H9 (cell line): ENCODE data around the gene SH3GL2. TPM values are rescaled to one million over a fixed set of nuclear protein-coding genes. Genes with fewer than 3 reads are reported as not detected.
A peak's percentile ranks its signal among the peaks of the same experiment; 100 is the strongest.

Experiments
- DNase-seq: peaks from one replicate; pipeline ENCODE4 v3.0.0-alpha.2; 2017
- H2AFZ ChIP-seq: one replicate; pipeline ENCODE4 v1.6.1; 2013; ENCODE audit warnings: mild to moderate bottlenecking, low read length, control low read depth, moderate library complexity
- H2AK5ac ChIP-seq: 2 replicates; pipeline ENCODE4 v1.6.1; 2013; ENCODE audit warnings: low read length, control low read depth, mixed read lengths; ENCODE audit not compliant: insufficient read length
- H2BK120ac ChIP-seq: one replicate; pipeline ENCODE4 v1.6.1; 2013; ENCODE audit warnings: low read depth, mild to moderate bottlenecking, low read length, control low read depth, inconsistent platforms; ENCODE audit not compliant: poor library complexity, severe bottlenecking
- H2BK12ac ChIP-seq: 2 replicates; pipeline ENCODE4 v1.6.1; 2013; ENCODE audit warnings: low read length, control low read depth, mixed read lengths, low read depth; ENCODE audit not compliant: insufficient read length
- H2BK15ac ChIP-seq: 2 replicates; pipeline ENCODE4 v1.6.1; 2013; ENCODE audit warnings: low read depth, low read length, control low read depth
- H2BK20ac ChIP-seq: one replicate; pipeline ENCODE4 v1.6.1; 2013; ENCODE audit warnings: low read depth, mild to moderate bottlenecking, low read length, control low read depth, inconsistent platforms; ENCODE audit not compliant: poor library complexity, severe bottlenecking
- H2BK5ac ChIP-seq: 2 replicates; pipeline ENCODE4 v1.6.1; 2013; ENCODE audit warnings: low read length, control low read depth, mixed read lengths; ENCODE audit not compliant: insufficient read length
- H3K14ac ChIP-seq: 2 replicates; pipeline ENCODE4 v1.6.1; 2013; ENCODE audit warnings: low read length, control low read depth; ENCODE audit not compliant: insufficient read depth
- H3K18ac ChIP-seq: 2 replicates; pipeline ENCODE4 v1.6.1; 2013; ENCODE audit warnings: low read depth, mild to moderate bottlenecking, mixed read lengths, low read length, control low read depth; ENCODE audit not compliant: insufficient read length
- H3K23ac ChIP-seq: 2 replicates; pipeline ENCODE4 v1.6.1; 2013; ENCODE audit warnings: low read length, control low read depth, mixed read lengths, low read depth; ENCODE audit not compliant: insufficient read length
- H3K23me2 ChIP-seq: 2 replicates; pipeline ENCODE4 v1.6.1; 2013; ENCODE audit warnings: low read depth, mild to moderate bottlenecking, mixed read lengths, low read length, control low read depth; ENCODE audit not compliant: insufficient read length, poor library complexity, severe bottlenecking
- H3K27ac ChIP-seq: 2 replicates; pipeline ENCODE4 v1.5.1; 2013; ENCODE audit warnings: low read length, control low read depth, mixed read lengths, low read depth; ENCODE audit not compliant: insufficient read length
- H3K27me3 ChIP-seq: 2 replicates; pipeline ENCODE4 v1.6.1; 2013; ENCODE audit warnings: low read length, control low read depth, inconsistent platforms; ENCODE audit not compliant: insufficient read depth
- H3K4ac ChIP-seq: 2 replicates; pipeline ENCODE4 v1.6.1; 2013; ENCODE audit warnings: low read depth, mild to moderate bottlenecking, control low read depth, inconsistent platforms, low read length, moderate library complexity
- H3K4me1 ChIP-seq: 2 replicates; pipeline ENCODE4 v1.6.1; 2013; ENCODE audit warnings: low read length, control low read depth, inconsistent platforms; ENCODE audit not compliant: insufficient read depth
- H3K4me2 ChIP-seq: 2 replicates; pipeline ENCODE4 v1.6.1; 2013; ENCODE audit warnings: low read length, control low read depth, mixed read lengths; ENCODE audit not compliant: insufficient read length, insufficient read depth
- H3K56ac ChIP-seq: 2 replicates; pipeline ENCODE4 v1.6.1; 2013; ENCODE audit warnings: low read depth, mild to moderate bottlenecking, mixed read lengths, low read length, control low read depth; ENCODE audit not compliant: insufficient read length
- H3K79me1 ChIP-seq: 2 replicates; pipeline ENCODE4 v1.6.1; 2013; ENCODE audit warnings: low read depth, mild to moderate bottlenecking, moderate library complexity, low read length, control low read depth, inconsistent platforms; ENCODE audit not compliant: insufficient read depth, poor library complexity, severe bottlenecking
- H3K79me2 ChIP-seq: 2 replicates; pipeline ENCODE4 v1.6.1; 2013; ENCODE audit warnings: low read length, control low read depth, inconsistent platforms; ENCODE audit not compliant: insufficient read depth
- H3K9ac ChIP-seq: 2 replicates; pipeline ENCODE4 v1.6.1; 2013; ENCODE audit warnings: low read length, control low read depth, mixed read lengths; ENCODE audit not compliant: insufficient read length; ENCODE audit errors: extremely low read depth
- H3K9me3 ChIP-seq: one replicate; pipeline ENCODE4 v1.6.1; 2013; ENCODE audit warnings: low read depth, low read length, inconsistent platforms; ENCODE audit not compliant: control insufficient read depth
- H3T11ph ChIP-seq: one replicate; pipeline ENCODE4 v1.6.1; 2013; ENCODE audit warnings: mild to moderate bottlenecking, low read length, control low read depth, inconsistent platforms
- H4K20me1 ChIP-seq: one replicate; pipeline ENCODE4 v1.6.1; 2013; ENCODE audit not compliant: control insufficient read depth, insufficient read length, insufficient read depth
- H4K5ac ChIP-seq: 2 replicates; pipeline ENCODE4 v1.6.1; 2013; ENCODE audit warnings: low read depth, mild to moderate bottlenecking, mixed read lengths, low read length, control low read depth; ENCODE audit not compliant: insufficient read length
- H4K8ac ChIP-seq: replicated peaks from 2 replicates; pipeline ENCODE4 v1.6.1; 2013; ENCODE audit warnings: low read length, control low read depth, mixed read lengths, low read depth; ENCODE audit not compliant: insufficient read length
- H4K91ac ChIP-seq: 2 replicates; pipeline ENCODE4 v1.6.1; 2013; ENCODE audit warnings: low read depth, mild to moderate bottlenecking, moderate library complexity, mixed read lengths, low read length, control low read depth; ENCODE audit not compliant: insufficient read length
- H3K27ac Mint-ChIP-seq, 3 experiments: 2 replicates in 2 of 3; 3 replicates in 1 of 3; pipeline ENCODE4 v1.8.0; 2020 to 2021; ENCODE audit warnings: mixed read lengths in 3 of 3, mild to moderate bottlenecking in 1 of 3, moderate library complexity in 1 of 3
- H3K27me3 Mint-ChIP-seq: 2 replicates; pipeline ENCODE4 v1.8.0; 2021; ENCODE audit warnings: low read depth, mild to moderate bottlenecking, moderate library complexity, mixed read lengths
- H3K36me3 Mint-ChIP-seq, 3 experiments: 2 replicates in 2 of 3; 3 replicates in 1 of 3; pipeline ENCODE4 v1.8.0; 2020 to 2021; ENCODE audit warnings: low read depth in 3 of 3, mixed read lengths in 3 of 3; ENCODE audit not compliant: insufficient read depth in 1 of 3
- H3K4me1 Mint-ChIP-seq, 2 experiments: 2 replicates each; pipeline ENCODE4 v1.8.0; 2020; ENCODE audit warnings: mixed read lengths in 2 of 2
- H3K4me3 Mint-ChIP-seq, 2 experiments: 2 replicates in 1 of 2; 3 replicates in 1 of 2; pipeline ENCODE4 v1.8.0; 2020 to 2021; ENCODE audit warnings: mild to moderate bottlenecking in 2 of 2, mixed read lengths in 2 of 2, moderate library complexity in 1 of 2
- H3K9me3 Mint-ChIP-seq, 2 experiments: 2 replicates in 1 of 2; 3 replicates in 1 of 2; pipeline ENCODE4 v1.8.0; 2020; ENCODE audit warnings: mild to moderate bottlenecking in 2 of 2, mixed read lengths in 2 of 2, moderate library complexity in 1 of 2
- WGBS: extraction: QIAGEN DNeasy Blood & Tissue Kit; methylation state at CpG from one replicate; pipeline ENCODE4 v1.1.7; 2013; ENCODE audit warnings: missing lambda C conversion rate, low lambda C conversion rate, mixed read lengths; ENCODE audit not compliant: insufficient read length; ENCODE audit errors: extremely low coverage; 5-methylcytosine and 5-hydroxymethylcytosine counted together
- total RNA-seq: library from RNA; stranded (reverse); gene quantifications from 2 replicates; pipeline ENCODE4 v1.2.1, GENCODE V29; 2021
- TF ChIP-seq, protein P1 (sequence below): fragments of 200-600 bp; sonication (generic); conservative IDR thresholded peaks from 3 replicates; pipeline ENCODE4 v1.8.0; 2021; ENCODE audit warnings: antibody characterized with exemption, mild to moderate bottlenecking

Gene SH3GL2
- total RNA-seq, 1 experiment from 2014 or later, result 6.5 TPM

DNA sequence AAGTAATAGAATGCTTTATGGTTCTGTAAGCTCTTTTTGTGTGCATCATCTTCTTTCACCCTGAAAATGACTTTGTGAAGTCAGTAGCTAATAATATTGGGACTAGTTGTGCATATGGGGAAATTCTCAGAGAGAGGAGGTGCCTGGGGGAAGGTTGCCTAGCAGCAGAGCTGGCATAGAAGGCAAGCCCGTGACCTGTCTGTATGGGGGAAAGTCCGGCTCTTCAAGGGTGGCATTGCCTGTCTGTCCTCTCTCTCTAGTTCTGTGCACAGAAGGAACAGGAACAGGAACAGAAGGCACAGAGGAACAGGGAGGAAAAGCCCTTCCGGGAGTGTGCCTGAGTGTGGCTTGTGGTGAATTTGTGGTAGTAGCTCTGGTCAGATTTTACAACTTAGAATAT is 33.1 kb downstream of the SH3GL2 start:
- 0 out of 7 replicates have a peak overlapping the region, but pooled peaks of 1 of the 3 experiments have one; percentile 29 for H3K27ac Mint-ChIP-seq
- H3K4me1 Mint-ChIP-seq, result peaks cover 15 to 20% of the 10 kb centered on the region in 2 experiments
- Histone ChIP-seq H2BK12ac (no peak overlapping the region), H3K27ac (no peak overlapping the region), H3K27me3 (no peaks in the 10 kb centered on the region), H2BK20ac (no peak overlapping the region), H3K9me3 (no peaks in the 10 kb centered on the region), H2BK5ac (no peak overlapping the region), H3K79me1 (no peaks in the 10 kb centered on the region), H3T11ph (no peak overlapping the region), H2AK5ac (no peak overlapping the region), H2BK120ac (no peak overlapping the region), H2AFZ (no peak overlapping the region), H3K18ac (no peak overlapping the region), H3K9ac (no peak overlapping the region), H3K56ac (no peak overlapping the region), H4K5ac (no peak overlapping the region), H3K79me2 (no peaks in the 10 kb centered on the region), H4K91ac (no peak overlapping the region), H3K23me2 (no peaks in the 10 kb centered on the region), H3K4ac (no peak overlapping the region), H3K14ac (no peak overlapping the region), H3K4me1 (no peaks in the 10 kb centered on the region), H2BK15ac (no peak overlapping the region), H4K20me1 (no peaks in the 10 kb centered on the region), H3K23ac (no peak overlapping the region), H3K4me2 (no peak overlapping the region), H4K8ac (no peak overlapping the region)
- TF ChIP-seq, protein P1, sequence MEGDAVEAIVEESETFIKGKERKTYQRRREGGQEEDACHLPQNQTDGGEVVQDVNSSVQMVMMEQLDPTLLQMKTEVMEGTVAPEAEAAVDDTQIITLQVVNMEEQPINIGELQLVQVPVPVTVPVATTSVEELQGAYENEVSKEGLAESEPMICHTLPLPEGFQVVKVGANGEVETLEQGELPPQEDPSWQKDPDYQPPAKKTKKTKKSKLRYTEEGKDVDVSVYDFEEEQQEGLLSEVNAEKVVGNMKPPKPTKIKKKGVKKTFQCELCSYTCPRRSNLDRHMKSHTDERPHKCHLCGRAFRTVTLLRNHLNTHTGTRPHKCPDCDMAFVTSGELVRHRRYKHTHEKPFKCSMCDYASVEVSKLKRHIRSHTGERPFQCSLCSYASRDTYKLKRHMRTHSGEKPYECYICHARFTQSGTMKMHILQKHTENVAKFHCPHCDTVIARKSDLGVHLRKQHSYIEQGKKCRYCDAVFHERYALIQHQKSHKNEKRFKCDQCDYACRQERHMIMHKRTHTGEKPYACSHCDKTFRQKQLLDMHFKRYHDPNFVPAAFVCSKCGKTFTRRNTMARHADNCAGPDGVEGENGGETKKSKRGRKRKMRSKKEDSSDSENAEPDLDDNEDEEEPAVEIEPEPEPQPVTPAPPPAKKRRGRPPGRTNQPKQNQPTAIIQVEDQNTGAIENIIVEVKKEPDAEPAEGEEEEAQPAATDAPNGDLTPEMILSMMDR, result no peak
- H3K9me3 Mint-ChIP-seq, result no peaks in the 10 kb centered on the region
- WGBS, result no CpG with 5 or more reads among the region's 3 CpGs
- no peaks in the 10 kb centered on the region for H3K36me3 Mint-ChIP-seq
- no peak for DNase-seq
- H3K27me3 Mint-ChIP-seq, result peaks cover 1% of the 10 kb centered on the region; the same call in 1 of the 2 replicates
- H3K4me3 Mint-ChIP-seq, result no peak overlapping the region
